Prostate gland (tissue), 2 donors: ENCODE data around the gene C9orf50.

Experiments used
- CTCF ChIP-seq, 4 experiments: fragments of 200-600 bp in 2 of 4; fragments of 450-650 bp in 2 of 4; sonication (generic) in 2 of 4; IDR thresholded peaks; 1 replicate in 3 of 4; 2 replicates in 1 of 4; pipeline ENCODE4 v1.5.1; 2016 to 2019; ENCODE audit warnings: antibody characterized with exemption in 4 of 4, mild to moderate bottlenecking in 2 of 4, moderate library complexity in 2 of 4
- POLR2AphosphoS5 ChIP-seq: sonication (generic); formaldehyde crosslinking; IDR thresholded peaks from one replicate; pipeline ENCODE4 v1.6.1; 2017; ENCODE audit warnings: antibody characterized with exemption

- TF ChIP-seq CTCF (IDR thresholded peaks at IDR 0.05), result no peak
- no peak for TF ChIP-seq POLR2AphosphoS5
These were observed 7.8 kb upstream of the C9orf50 start for GRCh38 chr9:129628709-129629108.
